HepG2 (cell line): ENCODE measurements around the gene JPT2. TPM values are rescaled to one million over a fixed set of nuclear protein-coding genes. Genes with fewer than 3 reads are reported as not detected.

ENCODE experiments used
- ATAC-seq: fragments of 200-7000 bp; cut with Tn5 transposase; 3 replicates; pipeline ENCODE4 v1.9.1; 2020; ENCODE audit warnings: mild to moderate bottlenecking, moderate library complexity
- BruUV-seq: library from RNA; stranded (reverse); fragments of 400-500 nt; replicated peaks from 2 replicates; lab custom pipeline; 2021; lab: Mats Ljungman, UMichigan
- CTCF ChIA-PET: fragments of 300-600 bp; formaldehyde crosslinking; extraction: SDS; loops from one replicate; lab custom pipeline; 2021; ENCODE audit warnings: low total read pairs, inconsistent platforms, low intra/inter-chr PET ratio; lab: Yijun Ruan, JAX
- POLR2A ChIA-PET: fragments of 350-600 bp; sonication (Branson Sonifier 250); formaldehyde crosslinking; loops from one replicate; lab custom pipeline; 2020; ENCODE audit warnings: antibody characterized with exemption, inconsistent platforms; lab: Yijun Ruan, JAX
- DNase-seq: peaks from one replicate; pipeline ENCODE4 v3.0.0-alpha.2; 2015; ENCODE audit warnings: low spot score
- FAIRE-seq: peaks from 3 replicates; lab custom pipeline; 2011; peaks lifted over from hg19 to GRCh38; lab: Jason Lieb, UNC
- H2AFZ ChIP-seq: one replicate; pipeline ENCODE4 v1.6.1; 2011; ENCODE audit warnings: low read length, inconsistent platforms
- H3K27ac ChIP-seq: fragments of 300-600 bp; 3 replicates; pipeline ENCODE4 v1.8.0; 2011; ENCODE audit warnings: mixed run types, mild to moderate bottlenecking, mixed read lengths, low read length, inconsistent platforms; ENCODE audit not compliant: insufficient read depth; ENCODE audit errors: extremely low read length
- H3K27me3 ChIP-seq, 2 experiments: fragments of 200-600 bp in 1 of 2; 2 replicates in 1 of 2; 3 replicates in 1 of 2; pipeline versions ENCODE4 v1.6.0 to v1.8.0; 2011; ENCODE audit warnings: low read length in 2 of 2, mild to moderate bottlenecking in 2 of 2, moderate library complexity in 2 of 2, inconsistent platforms in 1 of 2; ENCODE audit not compliant: insufficient read depth in 2 of 2, control insufficient read depth in 1 of 2
- H3K36me3 ChIP-seq, 2 experiments: fragments of 200-600 bp in 1 of 2; replicated peaks in 1 of 2; 2 replicates in 1 of 2; 3 replicates in 1 of 2; pipeline versions ENCODE4 v1.5.1 to v1.8.0; 2011; ENCODE audit warnings: low read length in 2 of 2, inconsistent platforms in 1 of 2; ENCODE audit not compliant: insufficient read depth in 2 of 2, control insufficient read depth in 1 of 2
- H3K4me1 ChIP-seq: 2 replicates; pipeline ENCODE4 v1.5.1; 2012; ENCODE audit warnings: low read length, inconsistent platforms; ENCODE audit not compliant: insufficient read depth
- H3K4me2 ChIP-seq: 2 replicates; pipeline ENCODE4 v1.6.0; 2011; ENCODE audit warnings: low read depth, low read length, inconsistent platforms
- H3K4me3 ChIP-seq, 3 experiments: fragments of 200-600 bp in 1 of 3; sonication (generic), shearing (Covaris generic) in 1 of 3; replicated peaks in 1 of 3; 2 replicates each; pipeline ENCODE4 v1.5.1; 2011 to 2016; ENCODE audit warnings: low read length in 3 of 3, inconsistent platforms in 2 of 3, low read depth in 2 of 3, mild to moderate bottlenecking in 2 of 3, control low read depth in 1 of 3, mixed read lengths in 1 of 3; ENCODE audit not compliant: insufficient read depth in 1 of 3
- H3K79me2 ChIP-seq: one replicate; pipeline ENCODE4 v1.6.1; 2011; ENCODE audit warnings: low read length, inconsistent platforms; ENCODE audit not compliant: insufficient read depth
- H3K9ac ChIP-seq: 2 replicates; pipeline ENCODE4 v1.6.0; 2011; ENCODE audit warnings: mild to moderate bottlenecking, low read depth, low read length, inconsistent platforms; ENCODE audit not compliant: insufficient read depth
- H3K9me3 ChIP-seq: 2 replicates; pipeline ENCODE4 v1.5.1; 2012; ENCODE audit warnings: mild to moderate bottlenecking, low read length
- H4K20me1 ChIP-seq: 2 replicates; pipeline ENCODE4 v1.6.0; 2011; ENCODE audit warnings: inconsistent platforms, mild to moderate bottlenecking, low read length, moderate library complexity; ENCODE audit not compliant: insufficient read depth
- ADNP ChIP-seq: sonication (generic); formaldehyde crosslinking; IDR thresholded peaks from 2 replicates; pipeline ENCODE4 v1.4.0; 2020; ENCODE audit warnings: missing genetic modification reagents
- HOXA7 ChIP-seq: sonication (generic); formaldehyde crosslinking; IDR thresholded peaks from 2 replicates; pipeline ENCODE4 v1.8.1; 2022; ENCODE audit warnings: mild to moderate bottlenecking, missing genetic modification reagents, moderate library complexity
- KAT8 ChIP-seq: IDR thresholded peaks from 2 replicates; pipeline ENCODE4 v1.6.1; 2016; ENCODE audit warnings: missing genetic modification reagents, missing compliant biosample characterization
- MYNN ChIP-seq: sonication (generic); formaldehyde crosslinking; IDR thresholded peaks from 2 replicates; pipeline ENCODE4 v1.4.0; 2020; ENCODE audit warnings: mild to moderate bottlenecking, low read depth, missing genetic modification reagents
- NFIC ChIP-seq: IDR thresholded peaks from 2 replicates; pipeline ENCODE4 v1.6.1; 2012; ENCODE audit warnings: mild to moderate bottlenecking, low read length, inconsistent platforms
- PHF8 ChIP-seq: sonication (generic); formaldehyde crosslinking; IDR thresholded peaks from 2 replicates; pipeline ENCODE4 v1.5.0; 2020; ENCODE audit warnings: missing genetic modification reagents
- POLR2AphosphoS5 ChIP-seq: IDR thresholded peaks from 2 replicates; pipeline ENCODE4 v1.6.1; 2012; ENCODE audit warnings: low read depth, low read length
- RARG ChIP-seq: sonication (generic); formaldehyde crosslinking; IDR thresholded peaks from 2 replicates; pipeline ENCODE4 v1.4.0; 2020; ENCODE audit warnings: low read depth, mild to moderate bottlenecking, missing genetic modification reagents
- SOX6 ChIP-seq, 2 experiments: fragments of 450-650 bp in 1 of 2; sonication (generic) in 1 of 2; formaldehyde crosslinking in 1 of 2; IDR thresholded peaks; 2 replicates each; pipeline versions ENCODE4 v1.4.0 to v1.6.1; 2017 to 2020; ENCODE audit warnings: antibody characterized with exemption in 1 of 2, mild to moderate bottlenecking in 1 of 2, missing genetic modification reagents in 1 of 2
- STAT5B ChIP-seq: sonication (generic); formaldehyde crosslinking; IDR thresholded peaks from 2 replicates; pipeline ENCODE4 v1.4.0; 2020; ENCODE audit warnings: missing genetic modification reagents
- TEAD2 ChIP-seq: sonication (generic); formaldehyde crosslinking; IDR thresholded peaks from 2 replicates; pipeline ENCODE4 v1.9.0; 2021; ENCODE audit warnings: missing genetic modification reagents
- TRIM24 ChIP-seq: sonication (generic); formaldehyde crosslinking; IDR thresholded peaks from 2 replicates; pipeline ENCODE4 v1.8.0; 2022; ENCODE audit warnings: mild to moderate bottlenecking, missing genetic modification reagents
- ZFP36L2 ChIP-seq: sonication (generic); formaldehyde crosslinking; IDR thresholded peaks from 2 replicates; pipeline ENCODE4 v1.4.0; 2020; ENCODE audit warnings: missing genetic modification reagents
- ZNF558 ChIP-seq: sonication (generic); formaldehyde crosslinking; IDR thresholded peaks from 2 replicates; pipeline ENCODE4 v1.9.0; 2022; ENCODE audit warnings: mild to moderate bottlenecking, missing genetic modification reagents, borderline replicate concordance
- ZNF644 ChIP-seq: IDR thresholded peaks from 2 replicates; pipeline ENCODE4 v1.6.1; 2016; ENCODE audit warnings: low read depth
- ZNF672 ChIP-seq: sonication (generic); formaldehyde crosslinking; IDR thresholded peaks from 2 replicates; pipeline ENCODE4 v1.8.1; 2022; ENCODE audit warnings: missing genetic modification reagents
- ZNF784 ChIP-seq: sonication (generic); formaldehyde crosslinking; IDR thresholded peaks from 2 replicates; pipeline ENCODE4 v1.5.1; 2020; ENCODE audit warnings: missing genetic modification reagents, mild to moderate bottlenecking, borderline replicate concordance
- ZNF841 ChIP-seq: sonication (generic); formaldehyde crosslinking; IDR thresholded peaks from 2 replicates; pipeline ENCODE4 v1.8.1; 2023; ENCODE audit warnings: missing genetic modification reagents, borderline replicate concordance
- ZSCAN29 ChIP-seq: sonication (generic); formaldehyde crosslinking; conservative IDR thresholded peaks from 2 replicates; pipeline ENCODE4 v1.4.0; 2020; ENCODE audit warnings: mild to moderate bottlenecking, missing genetic modification reagents
- WGBS: methylation state at CpG from one replicate; pipeline ENCODE4 v1.1.6; 2017; ENCODE audit warnings: low lambda C conversion rate; 5-methylcytosine and 5-hydroxymethylcytosine counted together
- in situ Hi-C: cut with HindIII; loops from 2 replicates; pipeline ENCODE4 v1.10.0; 2017; ENCODE audit warnings: low pct_unique_long_range_greater_than_20kb; ENCODE audit not compliant: extremely low pct_ligation_motif_present
- intact Hi-C: fragments of 100-400 bp; cut with micrococcal nuclease; formaldehyde crosslinking; loops from one replicate; pipeline ENCODE4 v1.10.0; 2022; ENCODE audit not compliant: unreplicated experiment
- polyA plus RNA-seq, 8 experiments: library from polyadenylated mRNA; depleted of rRNA in 3 of 8; stranded (reverse) in 7 of 8; unstranded in 1 of 8; fragments of >200 nt; fragmentation: Illumina TruSeq in 4 of 8; extraction: Trizol in 4 of 8; gene quantifications; 2 replicates each; pipeline versions ENCODE4 v1.2.1 to v1.2.3, GENCODE V29; 2011 to 2016; ENCODE audit warnings: low read depth in 4 of 8, missing spikeins in 1 of 8, mixed read lengths in 1 of 8; ENCODE audit not compliant: insufficient read depth in 1 of 8
- total RNA-seq, 5 experiments: library from RNA; depleted of rRNA; stranded (reverse); fragments of >200 nt; fragmentation: Illumina TruSeq; extraction: Trizol; gene quantifications; 2 replicates each; pipeline ENCODE4 v1.2.3, GENCODE V29; 2016; ENCODE audit warnings: low read depth in 1 of 5
- TF ChIP-seq, protein P1 (sequence below): sonication (generic); IDR thresholded peaks from 2 replicates; pipeline ENCODE4 v1.6.1; 2016; ENCODE audit warnings: low read depth, borderline replicate concordance

The JPT2 gene
- total and polyA plus RNA-seq, 2 of the 13 experiments (the other 11 are each of a cell fraction or from before 2014, with no cell fraction given), result 53.5 to 89.4 TPM

- BruUV-seq, result no TSS peak
- FAIRE-seq, result no peak
- Histone ChIP-seq H3K9ac (no peak overlapping the region), H3K4me1 (no peaks in the 10 kb centered on the region), H3K27me3 (no peaks in the 10 kb centered on the region), H4K20me1 (no peaks in the 10 kb centered on the region), H3K4me3 (no peak overlapping the region), H3K79me2 (peaks cover 3% of the 10 kb centered on the region), H3K9me3 (no peaks in the 10 kb centered on the region), H3K36me3 (peaks cover 36 to 79% of the 10 kb centered on the region in 2 experiments; a peak in 4 of 5 replicates), H3K4me2 (no peak overlapping the region), H2AFZ (no peak overlapping the region), H3K27ac (no peak overlapping the region)
- peak; percentile 31; the same call in 2 of the 3 replicates for ATAC-seq
- in situ Hi-C loops (no loop called here), intact Hi-C loops (no loop called here)
- ChIA-PET POLR2A (no interaction called here), CTCF (no interaction called here)
- TF ChIP-seq, protein P1, sequence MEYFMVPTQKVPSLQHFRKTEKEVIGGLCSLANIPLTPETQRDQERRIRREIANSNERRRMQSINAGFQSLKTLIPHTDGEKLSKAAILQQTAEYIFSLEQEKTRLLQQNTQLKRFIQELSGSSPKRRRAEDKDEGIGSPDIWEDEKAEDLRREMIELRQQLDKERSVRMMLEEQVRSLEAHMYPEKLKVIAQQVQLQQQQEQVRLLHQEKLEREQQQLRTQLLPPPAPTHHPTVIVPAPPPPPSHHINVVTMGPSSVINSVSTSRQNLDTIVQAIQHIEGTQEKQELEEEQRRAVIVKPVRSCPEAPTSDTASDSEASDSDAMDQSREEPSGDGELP, result no peak
- no peak for TF ChIP-seq ZNF672 (CRISPR knock-in tag)
- TF ChIP-seq TEAD2 (CRISPR knock-in tag), result no peak
- TF ChIP-seq ZFP36L2 (CRISPR knock-in tag), result no peak
- TF ChIP-seq SOX6 (IDR thresholded peaks at IDR 0.05), result no peak
- no peak for TF ChIP-seq SOX6 (CRISPR knock-in tag; IDR thresholded peaks at IDR 0.05)
- no peak for TF ChIP-seq ZSCAN29 (CRISPR knock-in tag)
- TF ChIP-seq TRIM24 (CRISPR knock-in tag), result no peak
- DNase-seq, result peak; percentile 9
- 91% methylated on average over 2 of the region's 2 CpGs for WGBS
These were observed 38.8 kb upstream of the JPT2 start for GRCh38 chr16:1639282-1639681.

- Histone ChIP-seq H4K20me1 (no peaks in the 10 kb centered on the region), H2AFZ (no peak overlapping the region), H3K9me3 (no peaks in the 10 kb centered on the region), H3K9ac (no peak overlapping the region), H3K4me2 (no peak overlapping the region), H3K4me1 (no peaks in the 10 kb centered on the region), H3K27ac (no peak overlapping the region), H3K27me3 (no peaks in the 10 kb centered on the region), H3K79me2 (no peaks in the 10 kb centered on the region), H3K36me3 (peaks cover 37 to 74% of the 10 kb centered on the region in 2 experiments; a peak in 4 of 5 replicates), H3K4me3 (no peak overlapping the region)
- DNase-seq, result no peak
- BruUV-seq, result no TSS peak
- WGBS, result 96% methylated on average over 11 of the region's 11 CpGs
- no peak for FAIRE-seq
- ATAC-seq, result no peak
- CTCF ChIA-PET, result no interaction called here
- POLR2A ChIA-PET, result no interaction called here
- in situ Hi-C loops (no loop called here), intact Hi-C loops (no loop called here)
- TF ChIP-seq STAT5B (CRISPR knock-in tag) (no peak), NFIC (no peak), KAT8 (CRISPR knock-in tag) (no peak), MYNN (CRISPR knock-in tag) (no peak), PHF8 (CRISPR knock-in tag) (no peak), ZNF558 (no peak), RARG (CRISPR knock-in tag) (no peak), HOXA7 (no peak), ZNF644 (CRISPR knock-in tag) (no peak), ZNF784 (CRISPR knock-in tag) (no peak), POLR2AphosphoS5 (no peak), ADNP (no peak), ZNF841 (no peak)
These were observed 38.2 kb upstream of the JPT2 start for GRCh38 chr16:1639860-1640259.
